ENCODE measurements around the gene ENPP1. TPM values are rescaled to one million over a fixed set of nuclear protein-coding genes. Genes with fewer than 3 reads are reported as not detected.

Gene ENPP1
- total and polyA plus RNA-seq, 2 donors (not counting 1 experiment from before 2014, with no cell fraction given): 0.13 to 0.42 TPM

DNA sequence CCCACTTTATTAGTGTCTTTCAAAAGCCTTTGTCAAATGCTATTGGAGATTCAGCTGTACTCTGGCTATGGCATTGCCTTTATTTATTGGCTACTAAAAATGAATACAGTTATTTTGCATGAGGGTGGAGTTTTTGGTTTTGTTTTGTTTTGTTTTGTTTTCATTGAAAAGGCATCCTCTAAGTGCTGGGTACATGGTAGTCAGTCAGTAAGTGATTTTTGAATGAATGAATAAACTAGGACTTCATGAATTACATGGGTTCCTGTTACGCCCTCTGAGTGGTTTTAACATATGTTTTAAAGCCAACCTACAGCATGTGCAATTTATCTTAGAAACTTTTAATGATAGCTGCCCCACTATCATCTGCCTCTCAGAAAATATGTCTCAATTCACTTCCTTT is 38.9 kb upstream of the ENPP1 start:
- no peak for TF ChIP-seq EZH2 (IDR thresholded peaks at IDR 0.05; ENCODE audit: borderline replicate concordance, insufficient read depth, low read depth, low read length, poor library complexity, severe bottlenecking)
- TF ChIP-seq, protein P1, sequence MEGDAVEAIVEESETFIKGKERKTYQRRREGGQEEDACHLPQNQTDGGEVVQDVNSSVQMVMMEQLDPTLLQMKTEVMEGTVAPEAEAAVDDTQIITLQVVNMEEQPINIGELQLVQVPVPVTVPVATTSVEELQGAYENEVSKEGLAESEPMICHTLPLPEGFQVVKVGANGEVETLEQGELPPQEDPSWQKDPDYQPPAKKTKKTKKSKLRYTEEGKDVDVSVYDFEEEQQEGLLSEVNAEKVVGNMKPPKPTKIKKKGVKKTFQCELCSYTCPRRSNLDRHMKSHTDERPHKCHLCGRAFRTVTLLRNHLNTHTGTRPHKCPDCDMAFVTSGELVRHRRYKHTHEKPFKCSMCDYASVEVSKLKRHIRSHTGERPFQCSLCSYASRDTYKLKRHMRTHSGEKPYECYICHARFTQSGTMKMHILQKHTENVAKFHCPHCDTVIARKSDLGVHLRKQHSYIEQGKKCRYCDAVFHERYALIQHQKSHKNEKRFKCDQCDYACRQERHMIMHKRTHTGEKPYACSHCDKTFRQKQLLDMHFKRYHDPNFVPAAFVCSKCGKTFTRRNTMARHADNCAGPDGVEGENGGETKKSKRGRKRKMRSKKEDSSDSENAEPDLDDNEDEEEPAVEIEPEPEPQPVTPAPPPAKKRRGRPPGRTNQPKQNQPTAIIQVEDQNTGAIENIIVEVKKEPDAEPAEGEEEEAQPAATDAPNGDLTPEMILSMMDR (IDR thresholded peaks at IDR 0.05): no peak
- CTCF ChIA-PET: no interaction called here
- H3K36me3 ChIP-seq (replicated peaks in 1 of 2; ENCODE audit: control extremely low read depth in 1 of 2, control insufficient read depth in 1 of 2, extremely low read depth in 1 of 2, insufficient read depth in 2 of 2, low read length in 1 of 2): no peaks in the 10 kb centered on the region
- ATAC-seq (ENCODE audit: low read depth) (no peak), DNase-seq (no peak)
- no peak overlapping the region for H2AFZ ChIP-seq (ENCODE audit: insufficient read depth, low read depth, low read length, poor library complexity, severe bottlenecking)
- H3K9me3 ChIP-seq (ENCODE audit: control extremely low read depth in 1 of 3, control insufficient read depth in 2 of 3, insufficient read depth in 1 of 3, low read length in 2 of 3): no peaks in the 10 kb centered on the region
- no peak overlapping the region for H3K27ac ChIP-seq (ENCODE audit: low read length in 2 of 2)
- Mint-ChIP-seq H3K27ac (no peak overlapping the region), H3K4me1 (no peaks in the 10 kb centered on the region), H3K27me3 (peaks cover 28% of the 10 kb centered on the region), H3K9me3 (ENCODE audit: insufficient read depth) (no peaks in the 10 kb centered on the region), H3K4me3 (no peak overlapping the region)
- H3K9ac ChIP-seq (ENCODE audit: low read length): no peak overlapping the region
- no peak overlapping the region for H3K4me2 ChIP-seq (replicated peaks; ENCODE audit: low read depth, low read length, poor library complexity, severe bottlenecking)
- H3K4me3 ChIP-seq (ENCODE audit: control extremely low read depth in 1 of 5, extremely low read depth in 1 of 5, insufficient read depth in 1 of 5, low read depth in 2 of 5, low read length in 4 of 5): no peak overlapping the region
- no peaks in the 10 kb centered on the region for H3K4me1 ChIP-seq (ENCODE audit: control insufficient read depth in 2 of 2, insufficient read depth in 2 of 2, low read length in 2 of 2)
- no peaks in the 10 kb centered on the region for H4K20me1 ChIP-seq (ENCODE audit: control insufficient read depth, insufficient read depth, low read length, poor library complexity, severe bottlenecking)
- intact Hi-C loops (cut with micrococcal nuclease): no loop called here
- no peaks in the 10 kb centered on the region for H3K79me2 ChIP-seq (ENCODE audit: control insufficient read depth, insufficient read depth, low read length)
- POLR2A ChIA-PET: no interaction called here
- H3K27me3 ChIP-seq (replicated peaks in 1 of 4; ENCODE audit: control extremely low read depth in 1 of 4, control insufficient read depth in 3 of 4, insufficient read depth in 4 of 4, low read length in 3 of 4): peaks cover 0 to 7% (median 0%) of the 10 kb centered on the region in 4 experiments
- WGBS (ENCODE audit: insufficient coverage): no CpG with 5 or more reads among the region's 1 CpG

GRCh38 chr6:131769385-131770141 is 38.3 kb upstream of the ENPP1 start:
- TF ChIP-seq, protein P1 (IDR thresholded peaks at IDR 0.05): no peak
- no peak for TF ChIP-seq EZH2 (IDR thresholded peaks at IDR 0.05; ENCODE audit: borderline replicate concordance, insufficient read depth, low read depth, low read length, poor library complexity, severe bottlenecking)
- ChIA-PET CTCF (no interaction called here), POLR2A (no interaction called here)
- H3K4me2 ChIP-seq (replicated peaks; ENCODE audit: low read depth, low read length, poor library complexity, severe bottlenecking): no peak overlapping the region
- intact Hi-C loops (cut with micrococcal nuclease): no loop called here
- no peak overlapping the region for H2AFZ ChIP-seq (ENCODE audit: insufficient read depth, low read depth, low read length, poor library complexity, severe bottlenecking)
- H3K9ac ChIP-seq (ENCODE audit: low read length): no peak overlapping the region
- no peaks in the 10 kb centered on the region for H3K9me3 Mint-ChIP-seq (ENCODE audit: insufficient read depth)
- DNase-seq: no peak
- no peak overlapping the region for H3K27ac ChIP-seq (ENCODE audit: low read length in 2 of 2)
- no peaks in the 10 kb centered on the region for H3K4me1 Mint-ChIP-seq
- H3K36me3 ChIP-seq (replicated peaks in 1 of 2; ENCODE audit: control extremely low read depth in 1 of 2, control insufficient read depth in 1 of 2, extremely low read depth in 1 of 2, insufficient read depth in 2 of 2, low read length in 1 of 2): no peaks in the 10 kb centered on the region
- peaks cover 0 to 7% (median 0%) of the 10 kb centered on the region in 4 experiments for H3K27me3 ChIP-seq (replicated peaks in 1 of 4; ENCODE audit: control extremely low read depth in 1 of 4, control insufficient read depth in 3 of 4, insufficient read depth in 4 of 4, low read length in 3 of 4)
- no peak overlapping the region for H3K4me3 Mint-ChIP-seq
- no peaks in the 10 kb centered on the region for H3K79me2 ChIP-seq (ENCODE audit: control insufficient read depth, insufficient read depth, low read length)
- no peaks in the 10 kb centered on the region for H4K20me1 ChIP-seq (ENCODE audit: control insufficient read depth, insufficient read depth, low read length, poor library complexity, severe bottlenecking)
- H3K27me3 Mint-ChIP-seq: peaks cover 26% of the 10 kb centered on the region
- no peak overlapping the region for H3K27ac Mint-ChIP-seq
- no peak overlapping the region for H3K4me3 ChIP-seq (ENCODE audit: control extremely low read depth in 1 of 5, extremely low read depth in 1 of 5, insufficient read depth in 1 of 5, low read depth in 2 of 5, low read length in 4 of 5)
- H3K9me3 ChIP-seq (ENCODE audit: control extremely low read depth in 1 of 3, control insufficient read depth in 2 of 3, insufficient read depth in 1 of 3, low read length in 2 of 3): no peaks in the 10 kb centered on the region
- no peak for ATAC-seq (ENCODE audit: low read depth)
- 94% methylated on average over 7 of the region's 15 CpGs for WGBS (ENCODE audit: insufficient coverage)
- no peaks in the 10 kb centered on the region for H3K4me1 ChIP-seq (ENCODE audit: control insufficient read depth in 2 of 2, insufficient read depth in 2 of 2, low read length in 2 of 2)
